Measurements from ENCODE around the gene GNAO1. TPM values are rescaled to one million over a fixed set of nuclear protein-coding genes. Genes with fewer than 3 reads are reported as not detected.

The GNAO1 gene
- total RNA-seq, 1 donor = not detected

DNA sequence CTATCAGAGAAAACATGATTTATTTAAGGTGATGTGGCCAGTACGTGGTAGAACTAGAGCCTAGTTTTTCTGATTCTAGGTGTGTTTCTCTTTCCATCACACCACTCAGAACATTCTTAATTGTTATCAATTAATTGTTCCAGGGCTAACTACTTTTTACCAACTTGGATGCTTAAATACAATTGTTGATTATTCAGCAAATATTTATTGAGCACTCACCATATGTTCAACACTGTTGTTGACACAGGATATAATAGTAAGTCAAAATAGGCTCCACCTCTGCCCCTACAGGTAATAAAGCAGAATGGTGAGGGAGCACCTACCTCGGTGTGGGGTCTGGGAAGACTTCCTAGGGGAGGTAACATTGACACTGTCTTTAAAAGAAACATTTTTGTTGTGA is 16.1 kb downstream of the GNAO1 start:
- Histone ChIP-seq H3K27ac (ENCODE audit: low read depth, low read length) (no peak overlapping the region), H4K20me1 (ENCODE audit: insufficient read depth, low read length) (no peaks in the 10 kb centered on the region), H3K9me3 (ENCODE audit: low read depth, low read length) (no peaks in the 10 kb centered on the region), H3K27me3 (ENCODE audit: insufficient read depth, low read length) (peaks cover 5% of the 10 kb centered on the region), H2AFZ (ENCODE audit: low read length) (no peak overlapping the region), H3K4me2 (ENCODE audit: insufficient read depth, low read length) (no peak overlapping the region), H3K79me2 (ENCODE audit: insufficient read depth, low read length) (no peaks in the 10 kb centered on the region), H3K4me1 (ENCODE audit: insufficient read depth, low read length) (no peaks in the 10 kb centered on the region), H3K4me3 (ENCODE audit: insufficient read depth, low read length) (no peak overlapping the region), H3K36me3 (ENCODE audit: insufficient read depth, low read length) (no peaks in the 10 kb centered on the region)
- DNase-seq (ENCODE audit: insufficient read length, low spot score, missing footprints) = no peak
- TF ChIP-seq, protein P1, sequence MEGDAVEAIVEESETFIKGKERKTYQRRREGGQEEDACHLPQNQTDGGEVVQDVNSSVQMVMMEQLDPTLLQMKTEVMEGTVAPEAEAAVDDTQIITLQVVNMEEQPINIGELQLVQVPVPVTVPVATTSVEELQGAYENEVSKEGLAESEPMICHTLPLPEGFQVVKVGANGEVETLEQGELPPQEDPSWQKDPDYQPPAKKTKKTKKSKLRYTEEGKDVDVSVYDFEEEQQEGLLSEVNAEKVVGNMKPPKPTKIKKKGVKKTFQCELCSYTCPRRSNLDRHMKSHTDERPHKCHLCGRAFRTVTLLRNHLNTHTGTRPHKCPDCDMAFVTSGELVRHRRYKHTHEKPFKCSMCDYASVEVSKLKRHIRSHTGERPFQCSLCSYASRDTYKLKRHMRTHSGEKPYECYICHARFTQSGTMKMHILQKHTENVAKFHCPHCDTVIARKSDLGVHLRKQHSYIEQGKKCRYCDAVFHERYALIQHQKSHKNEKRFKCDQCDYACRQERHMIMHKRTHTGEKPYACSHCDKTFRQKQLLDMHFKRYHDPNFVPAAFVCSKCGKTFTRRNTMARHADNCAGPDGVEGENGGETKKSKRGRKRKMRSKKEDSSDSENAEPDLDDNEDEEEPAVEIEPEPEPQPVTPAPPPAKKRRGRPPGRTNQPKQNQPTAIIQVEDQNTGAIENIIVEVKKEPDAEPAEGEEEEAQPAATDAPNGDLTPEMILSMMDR (IDR thresholded peaks at IDR 0.05; ENCODE audit: extremely low read depth, low read depth, low read length) = no peak

- TF ChIP-seq, protein P1 (IDR thresholded peaks at IDR 0.05; ENCODE audit: extremely low read depth, low read depth, low read length) = no peak
- no peaks in the 10 kb centered on the region for H3K79me2 ChIP-seq (ENCODE audit: insufficient read depth, low read length)
- DNase-seq (ENCODE audit: insufficient read length, low spot score, missing footprints) = no peak
- H3K27ac ChIP-seq (ENCODE audit: low read depth, low read length) = no peak overlapping the region
- no peak overlapping the region for H2AFZ ChIP-seq (ENCODE audit: low read length)
- peaks cover 5% of the 10 kb centered on the region for H3K27me3 ChIP-seq (ENCODE audit: insufficient read depth, low read length)
- H4K20me1 ChIP-seq (ENCODE audit: insufficient read depth, low read length) = no peaks in the 10 kb centered on the region
- no peaks in the 10 kb centered on the region for H3K9me3 ChIP-seq (ENCODE audit: low read depth, low read length)
- no peaks in the 10 kb centered on the region for H3K4me1 ChIP-seq (ENCODE audit: insufficient read depth, low read length)
- H3K36me3 ChIP-seq (ENCODE audit: insufficient read depth, low read length) = no peaks in the 10 kb centered on the region
- H3K4me2 ChIP-seq (ENCODE audit: insufficient read depth, low read length) = no peak overlapping the region
- H3K4me3 ChIP-seq (ENCODE audit: insufficient read depth, low read length) = no peak overlapping the region
These were observed 20.2 kb downstream of the GNAO1 start for GRCh38 chr16:56211435-56211981.

GRCh38 chr16:56212144-56212543 is 20.9 kb downstream of the GNAO1 start:
- Histone ChIP-seq H3K79me2 (ENCODE audit: insufficient read depth, low read length) (no peaks in the 10 kb centered on the region), H3K27me3 (ENCODE audit: insufficient read depth, low read length) (peaks cover 5% of the 10 kb centered on the region), H4K20me1 (ENCODE audit: insufficient read depth, low read length) (no peaks in the 10 kb centered on the region), H2AFZ (ENCODE audit: low read length) (no peak overlapping the region), H3K27ac (ENCODE audit: low read depth, low read length) (no peak overlapping the region), H3K4me1 (ENCODE audit: insufficient read depth, low read length) (no peaks in the 10 kb centered on the region), H3K4me3 (ENCODE audit: insufficient read depth, low read length) (no peak overlapping the region), H3K4me2 (ENCODE audit: insufficient read depth, low read length) (no peak overlapping the region), H3K9me3 (ENCODE audit: low read depth, low read length) (no peaks in the 10 kb centered on the region), H3K36me3 (ENCODE audit: insufficient read depth, low read length) (no peaks in the 10 kb centered on the region)
- no peak for DNase-seq (ENCODE audit: insufficient read length, low spot score, missing footprints)
- TF ChIP-seq, protein P1 (IDR thresholded peaks at IDR 0.05; ENCODE audit: extremely low read depth, low read depth, low read length) = no peak

- H2AFZ ChIP-seq (ENCODE audit: low read length) = no peak overlapping the region
- H3K36me3 ChIP-seq (ENCODE audit: insufficient read depth, low read length) = no peaks in the 10 kb centered on the region
- no peaks in the 10 kb centered on the region for H3K4me1 ChIP-seq (ENCODE audit: insufficient read depth, low read length)
- no peak overlapping the region for H3K27ac ChIP-seq (ENCODE audit: low read depth, low read length)
- H3K4me2 ChIP-seq (ENCODE audit: insufficient read depth, low read length) = no peak overlapping the region
- H3K9me3 ChIP-seq (ENCODE audit: low read depth, low read length) = no peaks in the 10 kb centered on the region
- no peaks in the 10 kb centered on the region for H4K20me1 ChIP-seq (ENCODE audit: insufficient read depth, low read length)
- DNase-seq (ENCODE audit: insufficient read length, low spot score, missing footprints) = no peak
- H3K27me3 ChIP-seq (ENCODE audit: insufficient read depth, low read length) = no peaks in the 10 kb centered on the region
- no peak overlapping the region for H3K4me3 ChIP-seq (ENCODE audit: insufficient read depth, low read length)
- H3K79me2 ChIP-seq (ENCODE audit: insufficient read depth, low read length) = no peaks in the 10 kb centered on the region
- TF ChIP-seq, protein P1 (IDR thresholded peaks at IDR 0.05; ENCODE audit: extremely low read depth, low read depth, low read length) = no peak
These were observed 30.7 kb downstream of the GNAO1 start for GRCh38 chr16:56221995-56222394.

Data from osteoblast (primary cell).